Gastrocnemius medialis (tissue), 4 donors: ENCODE results near the gene GRAP2.

Source experiments
- POLR2A ChIP-seq, 2 donors: fragments of 450-650 bp; IDR thresholded peaks; one replicate each; pipeline ENCODE4 v1.6.1; 2017; ENCODE audit warnings: antibody characterized with exemption in 2 of 2, mild to moderate bottlenecking in 2 of 2, moderate library complexity in 2 of 2
- TF ChIP-seq, protein P1 (sequence below), 5 experiments: fragments of 450-650 bp in 3 of 5; fragments of 200-600 bp in 2 of 5; sonication (generic) in 2 of 5; IDR thresholded peaks in 4 of 5; conservative IDR thresholded peaks in 1 of 5; 1 replicate in 4 of 5; 2 replicates in 1 of 5; pipeline ENCODE4 v1.5.1; 2016 to 2019; ENCODE audit warnings: antibody characterized with exemption in 5 of 5, mild to moderate bottlenecking in 3 of 5, moderate library complexity in 3 of 5

DNA sequence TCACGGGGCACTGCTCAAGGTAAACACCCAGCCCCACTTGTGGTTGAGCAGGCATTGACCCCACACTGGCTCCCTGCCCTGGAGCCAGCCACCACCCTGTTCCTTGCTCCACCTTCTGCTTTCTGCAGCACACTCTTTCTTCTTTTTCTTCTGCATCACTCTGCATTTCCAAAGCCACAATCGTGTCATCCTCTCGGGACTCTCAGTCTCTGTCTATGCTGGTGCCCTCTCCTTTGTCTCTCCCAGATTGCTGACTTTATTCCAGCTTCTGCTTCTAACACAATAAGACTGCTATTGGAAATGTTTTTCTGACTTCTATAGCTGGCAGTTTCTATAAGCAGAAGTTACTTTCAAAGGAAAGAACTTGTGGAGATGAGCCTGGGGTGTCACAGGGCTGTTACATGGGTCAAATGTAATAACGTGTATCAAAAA, 14.4 kb downstream of the GRAP2 start:
- TF ChIP-seq, protein P1, sequence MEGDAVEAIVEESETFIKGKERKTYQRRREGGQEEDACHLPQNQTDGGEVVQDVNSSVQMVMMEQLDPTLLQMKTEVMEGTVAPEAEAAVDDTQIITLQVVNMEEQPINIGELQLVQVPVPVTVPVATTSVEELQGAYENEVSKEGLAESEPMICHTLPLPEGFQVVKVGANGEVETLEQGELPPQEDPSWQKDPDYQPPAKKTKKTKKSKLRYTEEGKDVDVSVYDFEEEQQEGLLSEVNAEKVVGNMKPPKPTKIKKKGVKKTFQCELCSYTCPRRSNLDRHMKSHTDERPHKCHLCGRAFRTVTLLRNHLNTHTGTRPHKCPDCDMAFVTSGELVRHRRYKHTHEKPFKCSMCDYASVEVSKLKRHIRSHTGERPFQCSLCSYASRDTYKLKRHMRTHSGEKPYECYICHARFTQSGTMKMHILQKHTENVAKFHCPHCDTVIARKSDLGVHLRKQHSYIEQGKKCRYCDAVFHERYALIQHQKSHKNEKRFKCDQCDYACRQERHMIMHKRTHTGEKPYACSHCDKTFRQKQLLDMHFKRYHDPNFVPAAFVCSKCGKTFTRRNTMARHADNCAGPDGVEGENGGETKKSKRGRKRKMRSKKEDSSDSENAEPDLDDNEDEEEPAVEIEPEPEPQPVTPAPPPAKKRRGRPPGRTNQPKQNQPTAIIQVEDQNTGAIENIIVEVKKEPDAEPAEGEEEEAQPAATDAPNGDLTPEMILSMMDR (IDR thresholded peaks at IDR 0.05 in 4 of 5, conservative IDR thresholded peaks at IDR 0.05 in 1 of 5), result no peak
- no peak for TF ChIP-seq POLR2A (IDR thresholded peaks at IDR 0.05)
